ENCODE data around the gene TRIP11. TPM values are rescaled to one million over a fixed set of nuclear protein-coding genes. Genes with fewer than 3 reads are reported as not detected.

Gene TRIP11
- total and polyA plus RNA-seq, 4 donors: 4.3 to 28.4 (median 16.6) TPM

DNA sequence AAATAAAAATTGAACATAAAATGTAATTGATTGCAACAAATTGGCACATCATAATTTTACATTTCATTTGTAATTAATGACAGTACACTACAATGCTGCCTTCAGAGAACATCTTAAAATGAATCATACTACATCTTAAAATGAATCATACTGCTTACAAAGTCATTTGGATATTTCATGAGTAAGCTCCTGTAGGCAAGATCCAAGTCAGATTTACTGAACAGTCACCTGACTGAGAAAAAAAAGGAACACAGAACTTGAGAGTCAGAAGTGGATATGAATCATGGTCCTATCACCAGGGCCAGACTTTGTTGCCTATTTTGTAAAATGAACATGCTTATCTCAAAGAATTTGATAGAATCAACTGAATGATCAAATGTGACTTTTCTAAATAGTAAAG, 59.7 kb downstream of the TRIP11 start:
- H3K27ac ChIP-seq (ENCODE audit: low read depth in 1 of 2, low read length in 2 of 2): no peak overlapping the region
- DNase-seq (ENCODE audit: low spot score): no peak
- no peaks in the 10 kb centered on the region for H3K4me1 ChIP-seq (ENCODE audit: control insufficient read depth in 4 of 4, insufficient read depth in 4 of 4, low read length in 3 of 4)
- H3K36me3 ChIP-seq (ENCODE audit: control insufficient read depth in 4 of 4, insufficient read depth in 3 of 4, low read depth in 1 of 4, low read length in 3 of 4): peaks cover 2 to 6% (median 4%) of the 10 kb centered on the region in 4 donors
- no peak overlapping the region for H3K9ac ChIP-seq (ENCODE audit: low read depth in 1 of 2, low read length in 2 of 2)
- H3K27me3 ChIP-seq (ENCODE audit: control insufficient read depth in 4 of 4, insufficient read depth in 4 of 4, low read length in 3 of 4): no peaks in the 10 kb centered on the region
- H3K4me3 ChIP-seq (ENCODE audit: low read depth in 1 of 3, low read length in 3 of 3): no peak overlapping the region
- no peaks in the 10 kb centered on the region for H3K9me3 ChIP-seq (ENCODE audit: control insufficient read depth in 4 of 4, low read length in 3 of 4)
- TF ChIP-seq, protein P1, sequence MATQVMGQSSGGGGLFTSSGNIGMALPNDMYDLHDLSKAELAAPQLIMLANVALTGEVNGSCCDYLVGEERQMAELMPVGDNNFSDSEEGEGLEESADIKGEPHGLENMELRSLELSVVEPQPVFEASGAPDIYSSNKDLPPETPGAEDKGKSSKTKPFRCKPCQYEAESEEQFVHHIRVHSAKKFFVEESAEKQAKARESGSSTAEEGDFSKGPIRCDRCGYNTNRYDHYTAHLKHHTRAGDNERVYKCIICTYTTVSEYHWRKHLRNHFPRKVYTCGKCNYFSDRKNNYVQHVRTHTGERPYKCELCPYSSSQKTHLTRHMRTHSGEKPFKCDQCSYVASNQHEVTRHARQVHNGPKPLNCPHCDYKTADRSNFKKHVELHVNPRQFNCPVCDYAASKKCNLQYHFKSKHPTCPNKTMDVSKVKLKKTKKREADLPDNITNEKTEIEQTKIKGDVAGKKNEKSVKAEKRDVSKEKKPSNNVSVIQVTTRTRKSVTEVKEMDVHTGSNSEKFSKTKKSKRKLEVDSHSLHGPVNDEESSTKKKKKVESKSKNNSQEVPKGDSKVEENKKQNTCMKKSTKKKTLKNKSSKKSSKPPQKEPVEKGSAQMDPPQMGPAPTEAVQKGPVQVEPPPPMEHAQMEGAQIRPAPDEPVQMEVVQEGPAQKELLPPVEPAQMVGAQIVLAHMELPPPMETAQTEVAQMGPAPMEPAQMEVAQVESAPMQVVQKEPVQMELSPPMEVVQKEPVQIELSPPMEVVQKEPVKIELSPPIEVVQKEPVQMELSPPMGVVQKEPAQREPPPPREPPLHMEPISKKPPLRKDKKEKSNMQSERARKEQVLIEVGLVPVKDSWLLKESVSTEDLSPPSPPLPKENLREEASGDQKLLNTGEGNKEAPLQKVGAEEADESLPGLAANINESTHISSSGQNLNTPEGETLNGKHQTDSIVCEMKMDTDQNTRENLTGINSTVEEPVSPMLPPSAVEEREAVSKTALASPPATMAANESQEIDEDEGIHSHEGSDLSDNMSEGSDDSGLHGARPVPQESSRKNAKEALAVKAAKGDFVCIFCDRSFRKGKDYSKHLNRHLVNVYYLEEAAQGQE (IDR thresholded peaks at IDR 0.05): no peak
- TF ChIP-seq SP1 (IDR thresholded peaks at IDR 0.05): no peak
- no peak for TF ChIP-seq JUND (IDR thresholded peaks at IDR 0.05)
- TF ChIP-seq RXRA (IDR thresholded peaks at IDR 0.05): no peak
- TF ChIP-seq NR2F2 (IDR thresholded peaks at IDR 0.05): no peak
- no peak for TF ChIP-seq GABPA (IDR thresholded peaks at IDR 0.05 in 1 of 2, conservative IDR thresholded peaks at IDR 0.05 in 1 of 2)
- no peak for TF ChIP-seq ZBTB33 (IDR thresholded peaks at IDR 0.05)
- no peak for TF ChIP-seq HNF4A (conservative IDR thresholded peaks at IDR 0.05)
- TF ChIP-seq TAF1 (conservative IDR thresholded peaks at IDR 0.05): no peak
- no peak for TF ChIP-seq FOXA1 (IDR thresholded peaks at IDR 0.05)
- no peak for TF ChIP-seq CTCF (IDR thresholded peaks at IDR 0.05; ENCODE audit: low read depth, low read length, missing input control)
- no peak for TF ChIP-seq EGR1 (IDR thresholded peaks at IDR 0.05; ENCODE audit: low read depth in 2 of 2)
- TF ChIP-seq HNF4G (IDR thresholded peaks at IDR 0.05): no peak
- TF ChIP-seq RAD21 (IDR thresholded peaks at IDR 0.05): no peak
- TF ChIP-seq ATF3 (IDR thresholded peaks at IDR 0.05): no peak

DNA sequence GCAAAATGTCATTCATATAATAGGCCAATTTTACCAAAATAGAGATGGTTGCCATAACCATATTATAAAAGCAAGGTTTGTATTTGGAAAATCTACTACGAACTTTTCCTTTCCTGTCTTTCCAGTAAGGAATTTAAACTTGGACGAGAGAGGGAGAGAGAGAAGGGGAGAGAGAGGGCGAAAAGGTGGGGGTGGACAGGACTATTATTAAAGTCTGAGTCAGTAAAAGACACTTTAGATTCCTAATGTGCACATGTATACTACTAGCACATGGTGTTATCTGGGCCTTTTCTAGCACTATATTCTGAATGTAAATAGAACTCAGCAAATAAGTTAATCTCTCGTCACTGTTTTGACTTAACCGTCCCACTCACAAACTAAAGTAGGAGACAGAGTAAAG, 62.0 kb downstream of the TRIP11 start:
- Histone ChIP-seq H3K9ac (ENCODE audit: low read depth in 1 of 2, low read length in 2 of 2) (no peak overlapping the region), H3K27me3 (ENCODE audit: control insufficient read depth in 4 of 4, insufficient read depth in 4 of 4, low read length in 3 of 4) (no peaks in the 10 kb centered on the region), H3K36me3 (ENCODE audit: control insufficient read depth in 4 of 4, insufficient read depth in 3 of 4, low read depth in 1 of 4, low read length in 3 of 4) (peaks cover 2 to 15% (median 8%) of the 10 kb centered on the region in 4 donors), H3K4me3 (ENCODE audit: low read depth in 1 of 3, low read length in 3 of 3) (no peak overlapping the region), H3K9me3 (ENCODE audit: control insufficient read depth in 4 of 4, low read length in 3 of 4) (no peaks in the 10 kb centered on the region), H3K4me1 (ENCODE audit: control insufficient read depth in 4 of 4, insufficient read depth in 4 of 4, low read length in 3 of 4) (no peaks in the 10 kb centered on the region), H3K27ac (ENCODE audit: low read depth in 1 of 2, low read length in 2 of 2) (no peak overlapping the region)
- WGBS: 97% methylated on average over 5 of the region's 5 CpGs
- TF ChIP-seq MAX (IDR thresholded peaks at IDR 0.05): no peak
- no peak for TF ChIP-seq FOXA1 (IDR thresholded peaks at IDR 0.05)
- TF ChIP-seq NR2F2 (IDR thresholded peaks at IDR 0.05): no peak
- no peak for TF ChIP-seq EGR1 (IDR thresholded peaks at IDR 0.05; ENCODE audit: low read depth in 2 of 2)
- no peak for TF ChIP-seq HNF4G (IDR thresholded peaks at IDR 0.05)
- TF ChIP-seq HNF4A (conservative IDR thresholded peaks at IDR 0.05): no peak
- TF ChIP-seq RAD21 (IDR thresholded peaks at IDR 0.05): no peak
- DNase-seq (ENCODE audit: low spot score): no peak

All from liver (tissue), 9 donors.